Uterus (tissue), 2 donors: ENCODE results near the gene TSHZ1.

ENCODE experiments used
- CTCF ChIP-seq, 4 experiments: fragments of 200-600 bp in 2 of 4; fragments of 450-650 bp in 2 of 4; sonication (generic) in 2 of 4; IDR thresholded peaks; one replicate each; pipeline ENCODE4 v1.5.1; 2016 to 2019; ENCODE audit warnings: antibody characterized with exemption in 4 of 4, mild to moderate bottlenecking in 2 of 4, moderate library complexity in 1 of 4
- POLR2A ChIP-seq, 2 donors: fragments of 450-650 bp; IDR thresholded peaks; one replicate each; pipeline ENCODE4 v1.6.1; 2016; ENCODE audit warnings: antibody characterized with exemption in 2 of 2, mild to moderate bottlenecking in 1 of 2, moderate library complexity in 1 of 2

GRCh38 chr18:75210274-75211001 lies at the start of gene TSHZ1:
- TF ChIP-seq POLR2A (IDR thresholded peaks at IDR 0.05), result peak; percentile 71 to 88
- no peak for TF ChIP-seq CTCF (IDR thresholded peaks at IDR 0.05)
